GM12873 (cell line): ENCODE results near the gene CTTNBP2.

ENCODE experiments used
- CTCF ChIP-seq: IDR thresholded peaks from 2 replicates; pipeline ENCODE4 v1.5.1; 2012; ENCODE audit warnings: low read depth, mild to moderate bottlenecking, moderate library complexity, low read length, control low read depth; ENCODE audit not compliant: insufficient read depth; ENCODE audit errors: missing control alignments

CTTNBP2 gene

GRCh38 chr7:117809958-117810357 is 63.3 kb downstream of the CTTNBP2 start:
- TF ChIP-seq CTCF: no peak

GRCh38 chr7:117808910-117809705 is 64.1 kb downstream of the CTTNBP2 start:
- TF ChIP-seq CTCF: no peak

- TF ChIP-seq CTCF: no peak
Measured at GRCh38 chr7:117808341-117808757, 64.9 kb downstream of the CTTNBP2 start.

- TF ChIP-seq CTCF: no peak
Measured at GRCh38 chr7:117807676-117808075, 65.6 kb downstream of the CTTNBP2 start.

- no peak for TF ChIP-seq CTCF
Measured at GRCh38 chr7:117806011-117806410, 67.2 kb downstream of the CTTNBP2 start.

- no peak for TF ChIP-seq CTCF
Measured at GRCh38 chr7:117805241-117805640, 68.0 kb downstream of the CTTNBP2 start.

GRCh38 chr7:117803476-117803875 is 69.8 kb downstream of the CTTNBP2 start:
- no peak for TF ChIP-seq CTCF
